Measurements from ENCODE around the gene MAN1C1. TPM values are rescaled to one million over a fixed set of nuclear protein-coding genes. Genes with fewer than 3 reads are reported as not detected.
"Not testable (repeated sequence)": the region's sequence is repeated elsewhere in the genome, so short reads cannot be mapped to it uniquely, and the experiment has no call there.

The MAN1C1 gene
- polyA plus RNA-seq, 4 donors = 14.5 to 21.7 (median 18.5) TPM

DNA sequence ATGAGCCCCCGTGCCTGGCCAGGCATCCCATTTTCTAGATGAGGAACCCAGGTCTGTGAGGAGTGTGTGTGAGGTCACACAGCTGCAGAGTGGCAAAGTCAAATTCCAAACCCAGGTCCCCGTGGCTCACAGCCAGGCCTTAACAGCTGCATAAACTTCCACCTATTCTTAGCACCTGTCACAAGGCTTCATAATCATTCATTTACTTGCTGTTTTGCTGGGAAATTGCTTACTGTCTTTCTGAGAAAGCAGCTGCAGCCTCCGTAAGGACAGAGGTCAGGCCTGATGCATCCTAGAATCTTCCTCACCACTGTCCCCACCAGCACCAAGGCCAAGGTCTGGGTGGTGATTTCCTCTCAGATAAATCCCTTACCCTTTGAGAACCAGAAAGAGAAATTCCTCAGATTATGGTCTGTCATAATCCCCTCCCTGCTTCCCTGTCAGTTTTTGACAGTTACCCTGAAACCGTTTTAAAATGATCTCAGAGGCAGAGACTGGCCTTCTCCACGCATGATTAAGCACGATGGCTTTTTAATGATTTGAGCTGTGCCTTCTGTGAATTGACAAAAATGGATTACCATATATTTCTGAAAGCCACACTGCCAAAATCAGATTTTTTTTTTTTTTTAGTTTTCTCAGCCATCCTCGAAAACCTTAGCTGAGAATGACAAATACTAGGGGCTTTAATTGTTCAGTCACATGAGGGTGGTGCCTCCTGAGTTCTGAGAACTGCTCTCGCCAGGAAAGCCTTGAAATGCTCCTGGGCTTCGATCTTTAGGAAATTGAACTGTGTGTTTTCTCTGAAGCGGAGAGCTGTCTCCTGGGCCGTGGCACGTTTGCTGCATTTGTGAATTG is 113.4 kb downstream of the MAN1C1 start:
- no peak for DNase-seq (ENCODE audit: low read depth in 4 of 4, low spot score in 2 of 4)

DNA sequence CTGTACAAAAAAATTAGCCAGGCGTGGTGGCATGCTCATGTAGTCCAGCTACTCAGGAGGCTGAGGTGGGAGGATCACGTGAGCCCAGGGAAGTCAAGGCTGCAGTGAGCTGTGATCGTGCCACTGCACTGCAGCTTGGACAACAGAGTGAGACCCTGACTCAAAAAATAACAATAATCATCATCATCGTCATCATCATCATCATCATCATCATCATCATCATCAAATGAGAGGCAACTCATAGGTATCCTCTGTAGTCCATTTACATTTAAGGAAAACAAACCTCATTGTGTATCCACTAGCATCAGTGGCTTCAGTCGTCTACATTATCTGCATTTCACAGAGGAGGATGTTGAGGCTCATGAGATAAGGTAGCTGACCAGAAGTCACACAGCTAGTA is 114.6 kb downstream of the MAN1C1 start:
- DNase-seq (ENCODE audit: low read depth in 4 of 4, low spot score in 2 of 4) = no peak

DNA sequence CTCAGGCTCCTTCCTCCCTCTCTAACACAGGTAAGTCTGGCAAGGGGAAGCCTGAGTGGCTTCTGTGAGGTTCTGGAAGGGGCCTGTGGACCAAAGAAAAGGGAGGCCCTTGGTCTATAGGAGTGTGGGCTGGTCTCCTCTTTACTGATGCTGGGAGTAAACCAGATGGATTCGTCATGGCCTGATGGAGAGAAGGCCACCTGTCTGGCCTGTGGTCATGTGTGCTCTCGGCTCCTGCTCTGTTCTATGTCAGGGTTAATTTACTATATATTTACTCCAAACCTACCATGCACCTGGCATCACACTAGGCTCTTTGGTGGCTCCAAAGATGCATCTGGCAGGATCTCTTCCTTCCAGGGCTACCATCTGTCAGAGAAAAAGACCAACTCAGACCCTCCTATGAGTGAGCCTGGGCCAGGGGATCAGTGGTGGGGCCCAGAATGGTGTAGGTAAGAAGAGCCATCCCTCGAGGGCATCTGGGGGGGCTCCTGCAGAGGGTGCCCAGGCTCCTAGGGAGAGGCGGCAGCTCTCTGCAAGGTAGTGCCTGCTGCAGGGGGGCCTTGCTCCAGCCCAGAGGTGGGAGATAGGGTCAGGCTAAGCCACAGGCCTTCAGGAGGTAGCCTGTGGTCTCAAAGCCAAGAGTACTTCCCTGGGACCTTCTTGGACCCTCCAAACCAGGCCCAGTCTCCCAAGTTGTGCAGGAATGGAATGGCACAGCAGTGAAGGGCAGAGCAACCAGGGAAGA is 115.2 kb downstream of the MAN1C1 start:
- no peak for DNase-seq (ENCODE audit: low read depth in 4 of 4, low spot score in 2 of 4)

DNA sequence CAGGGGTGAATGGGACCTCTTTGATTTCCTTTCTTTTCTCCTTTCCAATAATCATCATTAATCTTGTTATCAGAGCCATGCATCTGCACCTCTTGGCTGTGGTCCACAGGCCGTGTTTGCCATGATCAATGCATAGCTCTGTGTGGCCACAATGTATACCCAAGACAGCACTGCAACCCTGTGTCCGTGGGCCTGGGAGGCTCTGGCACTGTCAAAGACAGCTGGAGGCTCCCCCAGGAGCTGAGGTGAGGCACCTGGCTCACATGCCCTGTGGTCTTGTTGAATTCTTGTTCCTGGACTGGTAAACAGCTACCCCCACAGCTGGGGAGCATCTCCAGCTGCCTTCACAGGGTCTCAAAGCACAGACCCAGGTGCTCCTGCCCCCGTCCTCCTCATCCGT is 116.2 kb downstream of the MAN1C1 start:
- DNase-seq (ENCODE audit: low read depth in 4 of 4, low spot score in 2 of 4) = no peak

DNA sequence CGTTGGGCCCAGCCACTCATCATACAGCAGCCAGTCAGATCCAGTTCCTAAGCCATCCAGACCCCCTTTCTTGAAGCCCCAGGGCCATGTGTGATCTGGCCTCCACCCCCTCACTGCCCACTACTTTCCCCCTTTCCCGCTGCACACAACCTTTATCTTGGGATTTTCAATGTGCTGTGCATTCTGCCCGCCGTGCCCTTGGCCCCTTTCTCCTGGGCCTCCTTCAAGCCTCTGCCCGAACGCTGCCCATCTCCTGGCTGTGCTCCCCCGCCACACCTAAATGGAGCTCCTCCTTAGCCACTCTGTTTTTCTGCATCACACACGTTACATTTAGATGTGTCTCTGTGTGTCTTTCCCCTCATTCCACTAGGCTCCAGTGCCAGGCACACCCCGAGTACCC is 116.7 kb downstream of the MAN1C1 start:
- no peak for DNase-seq (ENCODE audit: low read depth in 4 of 4, low spot score in 2 of 4)

DNA sequence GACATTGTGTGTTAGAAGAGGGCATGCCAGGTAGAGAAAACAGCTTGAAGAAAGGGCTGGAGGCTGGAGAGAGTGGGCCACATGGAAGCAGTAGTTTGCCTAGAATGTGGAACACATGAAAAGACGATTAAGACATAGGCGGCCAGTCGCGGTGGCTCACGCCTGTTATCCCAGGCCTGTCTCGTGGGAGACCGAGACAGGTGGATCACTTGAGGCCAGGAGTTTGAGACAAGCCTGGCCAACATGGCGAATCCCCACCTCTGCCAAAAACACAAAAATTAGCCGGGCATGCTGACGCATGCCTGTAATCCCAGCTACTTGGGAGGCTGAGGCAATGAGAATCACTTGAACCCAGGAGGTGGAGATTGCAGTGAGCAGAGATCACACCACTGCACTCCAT is 118.4 kb downstream of the MAN1C1 start:
- DNase-seq (ENCODE audit: low read depth in 4 of 4, low spot score in 2 of 4) = not testable (repeated sequence)

DNA sequence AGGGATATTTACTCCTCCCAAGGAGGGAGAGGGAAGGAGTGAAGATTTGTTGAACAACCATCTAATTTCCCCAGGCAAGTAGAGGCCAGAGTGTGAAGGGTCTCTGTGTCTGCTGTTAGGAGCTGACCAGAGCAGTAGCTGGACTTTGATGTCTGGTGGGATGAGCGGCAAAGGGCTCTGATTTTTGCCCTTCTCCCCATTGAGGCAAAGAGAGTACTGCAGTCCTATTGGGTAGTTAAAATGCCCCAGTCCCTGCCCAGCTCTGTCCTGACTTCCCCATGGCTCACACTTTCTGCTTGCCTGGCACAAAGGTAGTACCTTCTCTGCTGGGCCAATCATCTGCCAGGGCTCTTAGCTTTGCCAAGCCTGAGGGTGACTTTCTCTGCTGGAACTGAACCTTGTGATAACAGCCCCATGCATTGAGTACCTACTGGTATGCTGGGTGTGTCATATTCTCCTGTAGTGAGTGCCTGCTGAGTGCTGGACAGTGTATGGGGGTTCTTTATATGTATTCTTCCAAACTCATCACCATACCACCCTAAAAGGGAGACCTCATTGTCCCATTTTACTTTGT is 119.5 kb downstream of the MAN1C1 start:
- DNase-seq (ENCODE audit: low read depth in 4 of 4, low spot score in 2 of 4) = no peak

DNA sequence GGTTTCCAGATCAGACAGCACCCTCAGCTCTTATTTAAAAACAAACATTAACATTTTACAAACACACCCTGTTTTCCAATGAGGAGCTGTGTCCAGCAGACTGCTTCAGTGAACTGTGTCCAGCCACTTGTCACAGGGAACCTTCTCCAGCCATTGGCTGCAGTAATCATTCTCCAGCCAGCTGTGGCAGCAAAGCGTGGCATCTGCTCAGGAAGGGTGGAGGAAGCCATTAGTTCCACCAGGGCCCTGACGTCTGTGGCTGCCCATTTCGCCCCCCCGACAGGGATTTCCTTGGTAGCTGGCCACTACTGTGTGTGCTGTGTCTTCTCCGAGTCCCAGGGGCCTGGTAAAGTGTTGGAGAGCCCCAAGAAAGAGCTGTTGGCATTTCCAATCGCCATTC is 120.5 kb downstream of the MAN1C1 start:
- DNase-seq (ENCODE audit: low read depth in 4 of 4, low spot score in 2 of 4) = peak in 2 of 4 donors; percentile 64 to 79

DNA sequence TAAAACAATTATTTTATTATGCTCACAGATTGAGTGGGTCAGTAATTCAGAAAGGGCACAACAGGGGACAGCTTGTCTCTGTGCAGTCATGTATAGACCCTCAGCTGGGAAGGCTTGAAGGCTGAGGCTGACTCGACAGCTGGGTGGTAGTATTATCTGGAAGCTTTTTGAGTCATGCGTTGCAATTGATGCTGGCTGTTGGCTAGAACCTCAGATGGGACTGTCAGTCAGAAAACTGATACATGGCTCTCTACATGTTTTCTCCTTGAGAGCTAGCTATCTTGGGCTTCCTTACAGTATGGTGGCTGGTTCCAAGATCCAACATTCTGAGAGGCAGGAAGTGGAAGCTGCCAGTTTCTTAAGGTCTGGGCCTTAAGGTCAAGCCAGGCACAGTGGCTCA is 121.9 kb downstream of the MAN1C1 start:
- no peak for DNase-seq (ENCODE audit: low read depth in 4 of 4, low spot score in 2 of 4)

DNA sequence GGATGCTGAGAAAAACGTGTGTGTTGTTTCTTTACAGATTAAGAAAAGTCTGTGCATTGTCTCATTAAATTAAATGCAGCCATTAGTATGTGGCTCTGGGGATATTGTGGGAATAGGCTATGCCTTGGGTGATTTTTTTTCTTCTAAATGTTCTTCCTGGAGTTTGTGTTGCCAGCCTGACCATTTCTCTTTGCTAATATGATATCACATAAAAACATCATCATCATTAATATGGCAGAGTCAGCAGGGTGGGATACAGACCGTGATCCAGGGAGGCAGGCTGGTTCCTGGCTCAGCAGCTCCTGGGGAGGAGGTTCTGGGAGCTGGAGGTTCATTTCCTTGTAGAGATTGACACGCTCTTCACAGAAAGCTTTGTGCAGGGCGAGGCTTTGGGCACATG is 122.8 kb downstream of the MAN1C1 start:
- DNase-seq (ENCODE audit: low read depth in 4 of 4, low spot score in 2 of 4) = no peak

DNA sequence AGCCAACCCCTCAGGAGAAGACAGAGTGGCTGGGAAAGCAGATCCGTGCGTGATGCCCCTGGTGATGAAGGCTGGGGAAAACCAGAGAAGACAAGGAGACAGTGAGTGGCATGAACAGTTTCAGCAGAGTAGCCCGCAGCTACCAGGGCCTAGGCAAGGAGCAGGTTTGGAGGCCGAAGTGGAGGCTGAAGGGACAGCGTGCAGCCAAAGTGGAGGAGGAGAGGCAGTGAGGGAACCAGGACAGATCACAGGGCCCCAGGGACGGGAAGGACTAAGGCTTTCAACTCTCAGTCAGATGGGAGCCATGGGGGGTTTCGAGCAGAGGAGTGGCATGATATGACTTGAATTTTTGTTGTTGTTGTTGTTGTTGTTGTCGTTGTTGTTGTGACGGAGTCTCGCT is 123.5 kb downstream of the MAN1C1 start:
- no peak for DNase-seq (ENCODE audit: low read depth in 4 of 4, low spot score in 2 of 4)

DNA sequence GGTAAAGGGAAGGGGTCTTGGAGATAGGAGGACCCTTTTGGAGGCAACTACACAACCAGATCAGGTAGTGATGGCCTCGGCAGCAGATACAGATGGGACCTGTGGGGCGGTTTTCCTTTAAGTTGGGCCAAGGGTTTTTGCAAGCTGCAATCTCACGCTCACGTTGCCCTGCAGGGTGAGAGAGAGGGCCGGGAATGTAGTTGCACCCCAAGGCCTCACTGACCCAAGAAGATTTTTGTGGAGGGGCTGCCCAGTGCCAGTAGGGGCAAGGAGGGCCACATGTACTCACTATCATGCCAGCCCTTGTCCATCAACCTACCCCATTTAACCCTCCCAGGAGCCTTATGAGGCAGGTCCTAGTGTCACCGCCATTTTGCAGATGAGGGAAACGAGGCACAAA is 125.7 kb downstream of the MAN1C1 start:
- DNase-seq (ENCODE audit: low read depth in 4 of 4, low spot score in 2 of 4) = no peak

DNA sequence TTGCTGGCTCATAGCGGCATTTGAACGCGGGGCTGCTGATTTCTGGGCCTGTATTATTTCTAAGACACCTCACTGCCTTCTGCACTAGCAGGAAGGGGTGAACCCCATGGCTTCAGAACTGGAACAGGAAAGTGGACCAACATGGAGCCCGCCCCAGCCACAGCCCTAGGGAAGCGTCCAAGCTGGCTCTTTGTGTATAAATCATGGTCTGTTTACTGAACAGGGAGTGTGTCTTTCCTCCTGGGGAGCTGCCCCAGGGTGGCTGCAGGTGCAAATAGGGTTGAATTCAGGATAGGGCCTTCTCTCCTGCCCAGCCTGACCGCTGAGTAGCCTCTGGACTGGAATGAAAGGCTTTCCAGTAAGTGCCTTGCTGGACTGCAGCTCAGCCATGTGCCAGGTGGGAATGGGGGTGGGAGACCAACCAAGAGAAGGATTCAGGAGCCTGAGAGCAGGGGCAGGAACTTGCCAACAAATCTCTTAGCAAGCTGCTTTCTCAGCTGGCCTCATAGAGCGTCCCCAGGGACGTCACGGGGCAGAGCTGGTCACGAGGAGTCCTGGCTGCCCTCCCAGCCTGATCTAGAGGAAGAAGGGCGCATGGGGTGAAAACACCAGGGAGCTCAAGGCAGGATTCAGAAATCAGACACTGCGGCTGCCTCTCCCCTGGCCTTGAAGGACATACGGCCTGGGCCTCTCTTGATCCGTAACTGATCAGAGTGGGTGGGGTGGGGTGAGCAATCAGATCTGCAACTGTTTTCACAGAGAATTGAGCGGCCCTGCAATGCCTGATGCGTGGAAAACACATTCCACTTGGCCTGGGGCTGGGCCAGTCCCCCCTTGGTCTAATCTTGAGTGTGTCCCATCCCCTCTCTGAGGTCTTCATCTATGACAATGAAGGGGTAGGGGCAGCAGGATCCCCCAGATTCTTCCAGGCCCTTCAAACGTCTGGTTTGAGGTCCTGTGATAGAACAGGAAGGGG is 126.9 kb downstream of the MAN1C1 start:
- DNase-seq (ENCODE audit: low read depth in 4 of 4, low spot score in 2 of 4) = no peak

DNA sequence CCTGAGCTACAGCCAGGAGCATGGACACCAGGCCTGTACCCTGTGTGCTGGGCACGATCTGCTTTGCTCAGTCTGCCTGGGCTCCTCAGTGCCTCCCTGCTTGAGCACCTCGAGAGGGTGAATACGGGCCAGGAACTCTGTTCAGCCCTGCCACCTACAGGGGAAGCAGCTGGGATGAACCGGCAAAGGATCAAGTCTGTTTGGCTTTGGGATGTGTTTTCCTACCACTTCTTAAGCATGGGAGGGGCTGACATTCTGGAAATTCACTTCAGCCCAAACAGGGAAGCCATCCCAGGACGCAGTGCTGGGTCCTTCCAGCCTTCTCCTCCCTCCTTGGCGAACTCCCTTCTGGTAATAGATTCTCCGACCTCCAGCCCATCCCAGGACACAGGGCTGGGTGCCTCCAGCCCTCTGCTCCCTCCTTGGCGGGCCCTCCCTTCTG is 127.6 kb downstream of the MAN1C1 start:
- no peak for DNase-seq (ENCODE audit: low read depth in 4 of 4, low spot score in 2 of 4)

DNA sequence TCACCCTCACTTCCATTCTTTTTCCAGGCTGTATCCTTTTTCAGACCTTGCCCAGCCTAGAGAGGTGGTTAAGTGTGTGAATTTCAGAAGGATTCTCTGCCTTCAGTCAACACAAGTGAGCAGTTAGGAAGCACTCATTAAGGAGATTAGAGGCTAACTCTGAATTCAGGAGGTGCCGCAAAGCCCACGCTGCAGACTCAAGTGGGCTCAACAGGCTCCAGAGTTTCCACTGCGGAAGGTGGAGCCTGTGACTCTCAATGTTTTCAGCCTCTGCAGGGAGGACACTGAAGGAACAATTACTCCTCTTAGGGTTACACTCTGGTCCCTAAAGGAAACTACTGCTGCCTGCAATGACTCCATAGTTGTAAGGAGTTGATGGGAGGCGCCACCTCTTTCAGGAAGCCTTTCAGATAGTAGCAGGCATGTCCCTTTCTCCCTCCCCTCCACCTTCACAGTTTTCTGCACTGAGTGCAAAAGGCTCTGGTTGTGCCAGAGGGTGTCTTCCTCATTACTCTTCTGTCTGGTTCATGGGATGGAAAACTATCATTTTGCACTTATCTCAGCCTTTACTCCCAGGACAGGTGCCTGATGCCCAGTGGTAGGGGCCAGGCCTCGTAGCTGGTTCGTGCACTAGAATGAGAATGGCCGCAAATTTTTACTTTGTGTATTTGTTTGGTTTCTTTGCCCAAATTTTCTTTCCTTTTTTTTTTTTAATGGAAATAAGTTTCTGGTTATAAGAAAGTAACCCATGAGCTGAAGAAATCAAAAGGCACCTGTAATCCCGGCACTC is 128.2 kb downstream of the MAN1C1 start:
- no peak for DNase-seq (ENCODE audit: low read depth in 4 of 4, low spot score in 2 of 4)

DNA sequence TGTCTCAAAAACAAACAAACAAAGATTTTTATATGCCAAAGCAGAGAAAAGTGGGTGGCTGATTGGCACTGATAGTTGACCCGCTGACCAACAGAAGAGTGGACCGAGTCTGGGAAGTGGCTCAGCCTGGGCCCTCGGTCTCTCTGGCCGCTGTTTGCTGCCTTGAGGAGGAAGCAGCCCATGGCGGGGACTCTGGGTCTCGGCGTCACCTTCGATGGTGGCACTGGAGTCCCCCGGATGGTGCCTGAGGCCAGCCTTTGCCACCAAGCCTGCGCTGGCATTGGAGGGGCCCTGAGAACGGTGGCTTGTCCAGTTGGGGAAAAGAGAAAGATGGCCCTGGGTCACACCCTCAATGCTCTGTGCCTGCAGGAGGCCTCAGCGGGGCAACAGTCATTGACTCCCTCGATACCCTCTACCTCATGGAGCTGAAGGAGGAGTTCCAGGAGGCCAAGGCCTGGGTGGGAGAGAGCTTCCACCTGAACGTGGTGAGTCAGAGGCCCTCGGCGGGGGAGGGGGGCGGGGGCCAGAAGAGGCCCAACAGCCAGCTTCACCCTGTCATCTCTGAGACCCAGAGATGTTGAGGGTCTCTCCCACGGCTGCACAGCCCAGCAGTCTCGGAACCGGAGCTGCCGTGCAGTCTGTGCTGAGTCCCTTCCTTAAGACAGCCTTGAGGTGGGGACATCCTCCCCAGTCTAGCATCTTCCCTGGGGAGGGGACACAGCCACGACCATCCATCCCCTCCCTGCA is 129.9 kb downstream of the MAN1C1 start:
- DNase-seq (ENCODE audit: low read depth in 4 of 4, low spot score in 2 of 4) = no peak

DNA sequence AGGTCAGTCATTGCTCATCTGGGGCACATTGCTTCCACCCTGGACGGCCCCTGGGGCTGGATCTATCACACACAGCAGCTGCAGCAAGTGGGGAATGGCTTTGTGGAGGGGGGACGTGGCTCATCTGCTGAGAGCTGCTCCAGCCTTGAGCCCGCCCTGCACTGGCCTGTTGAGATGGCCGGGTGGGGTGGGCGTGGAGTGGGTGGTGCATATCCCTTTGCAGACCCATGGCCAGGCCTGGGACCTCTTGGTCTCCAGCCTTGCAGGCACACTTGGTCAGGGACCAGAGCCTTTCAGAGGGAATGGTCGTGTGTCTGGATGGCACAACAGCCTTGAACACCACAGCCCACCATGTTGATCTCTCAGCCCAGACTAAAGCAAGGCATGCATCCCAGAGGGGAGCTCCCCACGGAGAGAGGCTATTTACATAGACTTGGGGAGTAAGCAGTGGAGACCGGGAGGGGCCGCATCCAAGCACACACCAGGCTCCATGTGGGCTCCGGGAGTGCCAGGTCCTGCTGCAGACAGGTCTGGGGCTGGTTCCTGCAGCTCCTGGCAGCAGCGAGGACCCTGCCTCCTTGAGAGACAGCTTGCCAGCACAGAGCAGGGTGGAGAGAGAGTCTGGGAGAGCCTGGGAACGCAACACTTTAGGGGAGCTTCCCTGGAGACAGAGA is 130.6 kb downstream of the MAN1C1 start:
- DNase-seq (ENCODE audit: low read depth in 4 of 4, low spot score in 2 of 4) = no peak

DNA sequence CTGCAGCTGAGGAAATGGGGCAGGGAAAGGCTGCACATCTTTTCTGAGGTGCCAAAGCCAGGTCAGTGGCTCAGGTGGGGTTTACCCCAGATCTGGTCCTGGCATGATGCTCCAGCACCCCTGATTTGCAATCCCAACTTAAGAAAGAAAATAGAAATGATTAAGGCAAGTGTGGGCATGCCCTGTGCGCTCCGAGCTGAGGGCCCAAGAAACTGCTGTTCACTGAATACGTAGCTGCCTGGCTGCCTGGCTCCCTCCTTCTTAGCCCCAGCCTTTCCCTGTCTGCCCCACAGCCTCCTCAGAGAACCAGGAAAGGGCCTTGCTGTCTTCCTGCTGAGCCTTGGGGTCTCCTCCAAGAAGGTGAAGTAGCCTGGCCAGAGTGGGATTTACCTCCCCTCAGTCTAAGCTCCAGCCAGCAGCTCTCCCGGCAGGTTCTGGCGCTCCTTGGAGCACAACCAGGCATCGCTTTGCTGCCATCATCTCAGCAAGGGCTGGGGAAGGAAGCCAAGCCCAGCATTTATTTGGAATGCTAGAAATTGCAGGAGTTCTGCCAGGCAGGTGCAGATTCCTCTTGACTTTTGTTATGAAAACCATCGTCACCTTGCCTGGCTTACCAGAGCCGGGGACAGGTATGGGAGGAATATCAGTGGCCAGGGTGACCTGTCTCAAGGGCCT is 132.1 kb downstream of the MAN1C1 start:
- no peak for DNase-seq (ENCODE audit: low read depth in 4 of 4, low spot score in 2 of 4)

Measured in left renal cortex interstitium (tissue), 4 donors.